HUES6 (cell line): ENCODE measurements around the gene LGALS14.

Source experiments
- H3K27ac ChIP-seq: 2 replicates; pipeline ENCODE4 v1.7.0; 2013; ENCODE audit warnings: low read depth, mild to moderate bottlenecking, low read length, inconsistent platforms
- H3K27me3 ChIP-seq: 2 replicates; pipeline ENCODE4 v1.6.1; 2013; ENCODE audit warnings: low read length; ENCODE audit not compliant: control insufficient read depth, insufficient read depth
- H3K36me3 ChIP-seq: 2 replicates; pipeline ENCODE4 v1.6.1; 2013; ENCODE audit warnings: low read length; ENCODE audit not compliant: control insufficient read depth, insufficient read depth
- H3K4me1 ChIP-seq: 2 replicates; pipeline ENCODE4 v1.6.1; 2013; ENCODE audit warnings: low read length; ENCODE audit not compliant: control insufficient read depth, insufficient read depth
- H3K4me3 ChIP-seq: 2 replicates; pipeline ENCODE4 v1.5.1; 2013; ENCODE audit warnings: low read depth, low read length
- H3K9ac ChIP-seq: one replicate; pipeline ENCODE4 v1.6.1; 2013; ENCODE audit warnings: mild to moderate bottlenecking, low read length
- H3K9me3 ChIP-seq: 2 replicates; pipeline ENCODE4 v1.6.1; 2013; ENCODE audit warnings: low read depth, low read length; ENCODE audit not compliant: control insufficient read depth, insufficient read depth

LGALS14 gene

GRCh38 chr19:39728040-39728439 is 23.8 kb downstream of the LGALS14 start:
- Histone ChIP-seq H3K4me3 (no peak overlapping the region), H3K9ac (no peak overlapping the region), H3K27me3 (peaks cover 36% of the 10 kb centered on the region), H3K27ac (no peak overlapping the region), H3K9me3 (no peaks in the 10 kb centered on the region), H3K36me3 (no peaks in the 10 kb centered on the region), H3K4me1 (no peaks in the 10 kb centered on the region)

- Histone ChIP-seq H3K9ac (no peak overlapping the region), H3K9me3 (no peaks in the 10 kb centered on the region), H3K4me3 (no peak overlapping the region), H3K36me3 (no peaks in the 10 kb centered on the region), H3K27ac (no peak overlapping the region), H3K4me1 (no peaks in the 10 kb centered on the region), H3K27me3 (peaks cover 36% of the 10 kb centered on the region)
Measured at GRCh38 chr19:39729594-39729993, 25.3 kb downstream of the LGALS14 start.

- H3K4me3 ChIP-seq = no peak overlapping the region
- no peak overlapping the region for H3K27ac ChIP-seq
- H3K27me3 ChIP-seq = peaks cover 28% of the 10 kb centered on the region
- H3K36me3 ChIP-seq = no peaks in the 10 kb centered on the region
- no peaks in the 10 kb centered on the region for H3K4me1 ChIP-seq
- H3K9ac ChIP-seq = no peak overlapping the region
- no peaks in the 10 kb centered on the region for H3K9me3 ChIP-seq
Measured at GRCh38 chr19:39731685-39732084, 27.4 kb downstream of the LGALS14 start.

- H3K27me3 ChIP-seq = peaks cover 21% of the 10 kb centered on the region
- no peak overlapping the region for H3K27ac ChIP-seq
- no peak overlapping the region for H3K9ac ChIP-seq
- H3K4me1 ChIP-seq = no peaks in the 10 kb centered on the region
- no peaks in the 10 kb centered on the region for H3K36me3 ChIP-seq
- H3K9me3 ChIP-seq = no peaks in the 10 kb centered on the region
- no peak overlapping the region for H3K4me3 ChIP-seq
Measured at GRCh38 chr19:39733841-39734240, 29.6 kb downstream of the LGALS14 start.

- Histone ChIP-seq H3K9me3 (no peaks in the 10 kb centered on the region), H3K36me3 (no peaks in the 10 kb centered on the region), H3K4me3 (no peak overlapping the region), H3K9ac (no peak overlapping the region), H3K27ac (no peak overlapping the region), H3K27me3 (peaks cover 23% of the 10 kb centered on the region), H3K4me1 (no peaks in the 10 kb centered on the region)
Measured at GRCh38 chr19:39735688-39736087, 31.4 kb downstream of the LGALS14 start.

- H3K27me3 ChIP-seq = peaks cover 21% of the 10 kb centered on the region
- no peak overlapping the region for H3K9ac ChIP-seq
- H3K4me3 ChIP-seq = no peak overlapping the region
- H3K4me1 ChIP-seq = no peaks in the 10 kb centered on the region
- no peaks in the 10 kb centered on the region for H3K9me3 ChIP-seq
- H3K27ac ChIP-seq = no peak overlapping the region
- H3K36me3 ChIP-seq = no peaks in the 10 kb centered on the region
Measured at GRCh38 chr19:39736088-39736487, 31.8 kb downstream of the LGALS14 start.

GRCh38 chr19:39737351-39737750 is 33.1 kb downstream of the LGALS14 start:
- Histone ChIP-seq H3K4me1 (no peaks in the 10 kb centered on the region), H3K36me3 (no peaks in the 10 kb centered on the region), H3K9me3 (no peaks in the 10 kb centered on the region), H3K4me3 (no peak overlapping the region), H3K27me3 (peaks cover 15% of the 10 kb centered on the region), H3K27ac (no peak overlapping the region), H3K9ac (no peak overlapping the region)

- Histone ChIP-seq H3K36me3 (no peaks in the 10 kb centered on the region), H3K4me3 (no peak within 1 kb of the TSS), H3K4me1 (no peaks in the 10 kb centered on the region), H3K9ac (no peak within 1 kb of the TSS), H3K27me3 (peaks cover 18% of the 10 kb centered on the region), H3K27ac (no peak within 1 kb of the TSS), H3K9me3 (no peaks in the 10 kb centered on the region)
Measured at GRCh38 chr19:39737891-39738290, 33.6 kb downstream of the LGALS14 start, which contains the start of gene CLC. TSS of gene CLC (minus strand) at chr19:39738029. CDS start at chr19:39737952, 77 bp downstream.

GRCh38 chr19:39738814-39739213 is 34.5 kb downstream of the LGALS14 start:
- H3K27me3 ChIP-seq = peaks cover 23% of the 10 kb centered on the region
- no peak overlapping the region for H3K27ac ChIP-seq
- H3K4me3 ChIP-seq = no peak overlapping the region
- no peaks in the 10 kb centered on the region for H3K9me3 ChIP-seq
- no peak overlapping the region for H3K9ac ChIP-seq
- no peaks in the 10 kb centered on the region for H3K4me1 ChIP-seq
- H3K36me3 ChIP-seq = no peaks in the 10 kb centered on the region

- Histone ChIP-seq H3K27ac (no peak overlapping the region), H3K4me3 (no peak overlapping the region), H3K27me3 (peaks cover 28% of the 10 kb centered on the region), H3K9me3 (no peaks in the 10 kb centered on the region), H3K9ac (no peak overlapping the region), H3K4me1 (no peaks in the 10 kb centered on the region), H3K36me3 (no peaks in the 10 kb centered on the region)
Measured at GRCh38 chr19:39740395-39740794, 36.1 kb downstream of the LGALS14 start.

GRCh38 chr19:39745643-39746042 is 41.4 kb downstream of the LGALS14 start:
- Histone ChIP-seq H3K4me1 (no peaks in the 10 kb centered on the region), H3K36me3 (no peaks in the 10 kb centered on the region), H3K4me3 (no peak overlapping the region), H3K27ac (no peak overlapping the region), H3K27me3 (peaks cover 36% of the 10 kb centered on the region), H3K9me3 (no peaks in the 10 kb centered on the region), H3K9ac (no peak overlapping the region)
